Neuronal stem cell (in vitro differentiated cells): ENCODE results near the gene TPX2. TPM values are rescaled to one million over a fixed set of nuclear protein-coding genes. Genes with fewer than 3 reads are reported as not detected.

ENCODE experiments used
- DNase-seq: peaks from one replicate; pipeline ENCODE4 v3.0.0-alpha.2; 2013; ENCODE audit warnings: low spot score
- H2AFZ ChIP-seq: one replicate; pipeline ENCODE4 v1.6.1; 2013; ENCODE audit warnings: mild to moderate bottlenecking, low read length, inconsistent platforms
- H2AK5ac ChIP-seq: 2 replicates; pipeline ENCODE4 v1.6.1; 2013; ENCODE audit warnings: low read depth, mild to moderate bottlenecking, inconsistent platforms, low read length, moderate library complexity, mixed read lengths
- H2BK120ac ChIP-seq: 2 replicates; pipeline ENCODE4 v1.6.1; 2013; ENCODE audit warnings: low read depth, mild to moderate bottlenecking, inconsistent platforms, low read length, moderate library complexity, mixed read lengths
- H2BK12ac ChIP-seq: one replicate; pipeline ENCODE4 v1.6.1; 2013; ENCODE audit warnings: low read length, inconsistent platforms
- H2BK15ac ChIP-seq: 2 replicates; pipeline ENCODE4 v1.6.1; 2013; ENCODE audit warnings: mild to moderate bottlenecking, low read length, inconsistent platforms, mixed read lengths
- H2BK5ac ChIP-seq: one replicate; pipeline ENCODE4 v1.6.1; 2013; ENCODE audit warnings: inconsistent platforms, mild to moderate bottlenecking, low read length, moderate library complexity
- H3K14ac ChIP-seq: one replicate; pipeline ENCODE4 v1.6.1; 2013; ENCODE audit warnings: low read length, inconsistent platforms
- H3K18ac ChIP-seq: 2 replicates; pipeline ENCODE4 v1.6.1; 2013; ENCODE audit warnings: low read length, inconsistent platforms
- H3K23ac ChIP-seq: 2 replicates; pipeline ENCODE4 v1.6.1; 2013; ENCODE audit warnings: low read depth, mild to moderate bottlenecking, mixed read lengths, low read length, inconsistent platforms; ENCODE audit not compliant: poor library complexity
- H3K27ac ChIP-seq: replicated peaks from 3 replicates; pipeline ENCODE4 v1.5.1; 2013; ENCODE audit warnings: low read length, inconsistent platforms
- H3K27me3 ChIP-seq, 3 experiments: 2 replicates each; pipeline ENCODE4 v1.6.1; 2013; ENCODE audit warnings: low read length in 3 of 3, mild to moderate bottlenecking in 2 of 3, inconsistent platforms in 1 of 3, low read depth in 1 of 3, mixed read lengths in 1 of 3, moderate library complexity in 1 of 3; ENCODE audit not compliant: control insufficient read depth in 3 of 3, insufficient read depth in 3 of 3
- H3K36me3 ChIP-seq, 2 donors: replicated peaks in 1 of 2; 2 replicates each; pipeline ENCODE4 v1.6.1; 2013; ENCODE audit warnings: low read length in 2 of 2; ENCODE audit not compliant: control insufficient read depth in 2 of 2, insufficient read depth in 2 of 2
- H3K4ac ChIP-seq: 2 replicates; pipeline ENCODE4 v1.6.1; 2013; ENCODE audit warnings: inconsistent platforms, mild to moderate bottlenecking, low read length, moderate library complexity
- H3K4me1 ChIP-seq, 2 donors: 1 replicate in 1 of 2; 2 replicates in 1 of 2; pipeline ENCODE4 v1.6.1; 2013; ENCODE audit warnings: low read length in 2 of 2, low read depth in 1 of 2; ENCODE audit not compliant: control insufficient read depth in 2 of 2, insufficient read depth in 1 of 2
- H3K4me2 ChIP-seq: one replicate; pipeline ENCODE4 v1.6.1; 2013; ENCODE audit warnings: mild to moderate bottlenecking, low read length, inconsistent platforms; ENCODE audit not compliant: insufficient read depth, poor library complexity, severe bottlenecking
- H3K4me3 ChIP-seq, 2 donors: 2 replicates each; pipeline ENCODE4 v1.5.1; 2013; ENCODE audit warnings: low read length in 2 of 2, mild to moderate bottlenecking in 2 of 2, inconsistent platforms in 1 of 2, moderate library complexity in 1 of 2
- H3K79me1 ChIP-seq: one replicate; pipeline ENCODE4 v1.6.1; 2013; ENCODE audit warnings: low read depth, mild to moderate bottlenecking, inconsistent platforms, low read length, moderate library complexity
- H3K9ac ChIP-seq: one replicate; pipeline ENCODE4 v1.6.1; 2013; ENCODE audit warnings: mild to moderate bottlenecking, low read depth, low read length, inconsistent platforms; ENCODE audit not compliant: poor library complexity
- H3K9me3 ChIP-seq, 2 donors: replicated peaks in 1 of 2; 2 replicates each; pipeline versions ENCODE3 to v1.6.1; 2013; ENCODE audit warnings: low read length in 2 of 2, mild to moderate bottlenecking in 2 of 2, inconsistent platforms in 1 of 2, low read depth in 1 of 2, mixed read lengths in 1 of 2, moderate library complexity in 1 of 2; ENCODE audit not compliant: control insufficient read depth in 2 of 2, insufficient read depth in 1 of 2
- H4K8ac ChIP-seq: one replicate; pipeline ENCODE4 v1.6.1; 2013; ENCODE audit warnings: low read depth, mild to moderate bottlenecking, inconsistent platforms, low read length, moderate library complexity
- H4K91ac ChIP-seq: one replicate; pipeline ENCODE4 v1.6.1; 2013; ENCODE audit warnings: low read length, low read depth, mild to moderate bottlenecking, inconsistent platforms; ENCODE audit not compliant: poor library complexity
- WGBS, 2 donors: extraction: QIAGEN DNeasy Blood & Tissue Kit; methylation state at CpG; one replicate each; pipeline ENCODE4 v1.1.7; 2013; ENCODE audit warnings: missing lambda C conversion rate in 2 of 2, mixed read lengths in 1 of 2; ENCODE audit not compliant: insufficient read length in 2 of 2, insufficient replicate concordance in 1 of 2; ENCODE audit errors: extremely low coverage in 2 of 2; 5-methylcytosine and 5-hydroxymethylcytosine counted together
- small RNA-seq: library from polyadenylated mRNA; stranded (forward); fragments of <200 nt; extraction: miRNeasy Mini kit (QIAGEN cat#:217004); gene quantifications from one replicate; pipeline ENCODE3, GENCODE V24; 2013; ENCODE audit not compliant: insufficient read depth

TPX2 gene

GRCh38 chr20:31848088-31848999, 109.3 kb downstream of the TPX2 start:
- H3K4ac ChIP-seq = no peak overlapping the region
- H3K18ac ChIP-seq = no peak overlapping the region
- peak overlapping the region; percentile 56 for H2AK5ac ChIP-seq
- peaks cover 13 to 21% of the 10 kb centered on the region in 2 donors for H3K4me1 ChIP-seq
- no peak overlapping the region for H2BK120ac ChIP-seq
- H4K8ac ChIP-seq = no peak overlapping the region
- H3K14ac ChIP-seq = peak overlapping the region; percentile 49
- H3K27me3 ChIP-seq = peaks cover 0 to 33% (median 15%) of the 10 kb centered on the region in 3 experiments
- H2BK12ac ChIP-seq = no peak overlapping the region
- H3K23ac ChIP-seq = no peak overlapping the region
- H3K36me3 ChIP-seq = no peaks in the 10 kb centered on the region
- no peak overlapping the region for H2AFZ ChIP-seq
- WGBS, 2 donors = no CpG with 5 or more reads among the region's 32 CpGs
- no peaks in the 10 kb centered on the region for H3K79me1 ChIP-seq
- no peak overlapping the region for H4K91ac ChIP-seq
- no peak overlapping the region for H3K4me3 ChIP-seq
- H3K9me3 ChIP-seq = no peaks in the 10 kb centered on the region
- no peak overlapping the region for H2BK5ac ChIP-seq
- no peak overlapping the region for H3K27ac ChIP-seq
- DNase-seq = no peak
- no peak overlapping the region for H3K4me2 ChIP-seq
- no peak overlapping the region for H3K9ac ChIP-seq
- peak overlapping the region; percentile 73 for H2BK15ac ChIP-seq

GRCh38 chr20:31849306-31849930, 110.3 kb downstream of the TPX2 start:
- no peak overlapping the region for H3K4me2 ChIP-seq
- H3K23ac ChIP-seq = peak overlapping the region; percentile 49
- H3K27me3 ChIP-seq = peaks cover 0 to 39% (median 15%) of the 10 kb centered on the region in 3 experiments
- peak overlapping the region in 1 of 2 donors; percentile 2 for H3K4me3 ChIP-seq
- no peak overlapping the region for H3K27ac ChIP-seq
- H2BK120ac ChIP-seq = peak overlapping the region; percentile 7
- H3K9ac ChIP-seq = no peak overlapping the region
- H3K9me3 ChIP-seq = no peaks in the 10 kb centered on the region
- H2AFZ ChIP-seq = no peak overlapping the region
- H2BK12ac ChIP-seq = peak overlapping the region; percentile 67
- H4K8ac ChIP-seq = no peak overlapping the region
- H3K4me1 ChIP-seq = peaks cover 9 to 16% of the 10 kb centered on the region in 2 donors
- no peaks in the 10 kb centered on the region for H3K36me3 ChIP-seq
- H2BK15ac ChIP-seq = peak overlapping the region; percentile 73
- H2AK5ac ChIP-seq = peak overlapping the region; percentile 56
- H3K18ac ChIP-seq = peak overlapping the region; percentile 44
- H2BK5ac ChIP-seq = no peak overlapping the region
- no peak for DNase-seq
- no CpG with 5 or more reads among the region's 45 CpGs for WGBS, 2 donors
- H3K4ac ChIP-seq = peak overlapping the region; percentile 6
- no peak overlapping the region for H3K14ac ChIP-seq
- no peak overlapping the region for H4K91ac ChIP-seq
- no peaks in the 10 kb centered on the region for H3K79me1 ChIP-seq

Small RNA genes lying within 50 kb of the gene (small RNA-seq; reads per million reads assigned to genes)
- not detected for gene AL160175.1
